ENCODE results near the gene FSTL4. TPM values are rescaled to one million over a fixed set of nuclear protein-coding genes. Genes with fewer than 3 reads are reported as not detected.

Gene FSTL4
- total RNA-seq, 2 experiments from 2014 or later: not detected

- H3K4me1 ChIP-seq (ENCODE audit: insufficient read depth, low read length, poor library complexity, severe bottlenecking): no peaks in the 10 kb centered on the region
- ChIA-PET CTCF (ENCODE audit: unreplicated experiment) (interaction anchor here (0.5 kb wide), 1 partner anchor 160 kb away, joined by 3 read pairs; no protein-coding TSS in a partner anchor), POLR2A (interaction anchor here (0.9 kb wide), 1 partner anchor 297 kb away, joined by 3 read pairs; no protein-coding TSS in a partner anchor)
- no peak overlapping the region for H3K4me2 ChIP-seq (ENCODE audit: low read length)
- no peaks in the 10 kb centered on the region for H4K20me1 ChIP-seq (ENCODE audit: insufficient read depth, low read length)
- no TSS peak for BruUV-seq (replicated peaks)
- H3K4me3 ChIP-seq (ENCODE audit: low read depth, low read length, poor library complexity, severe bottlenecking): no peak overlapping the region
- no peak for TF ChIP-seq EZH2phosphoT487 (IDR thresholded peaks at IDR 0.05; ENCODE audit: borderline replicate concordance, low read depth, low read length)
- TF ChIP-seq, protein P1, sequence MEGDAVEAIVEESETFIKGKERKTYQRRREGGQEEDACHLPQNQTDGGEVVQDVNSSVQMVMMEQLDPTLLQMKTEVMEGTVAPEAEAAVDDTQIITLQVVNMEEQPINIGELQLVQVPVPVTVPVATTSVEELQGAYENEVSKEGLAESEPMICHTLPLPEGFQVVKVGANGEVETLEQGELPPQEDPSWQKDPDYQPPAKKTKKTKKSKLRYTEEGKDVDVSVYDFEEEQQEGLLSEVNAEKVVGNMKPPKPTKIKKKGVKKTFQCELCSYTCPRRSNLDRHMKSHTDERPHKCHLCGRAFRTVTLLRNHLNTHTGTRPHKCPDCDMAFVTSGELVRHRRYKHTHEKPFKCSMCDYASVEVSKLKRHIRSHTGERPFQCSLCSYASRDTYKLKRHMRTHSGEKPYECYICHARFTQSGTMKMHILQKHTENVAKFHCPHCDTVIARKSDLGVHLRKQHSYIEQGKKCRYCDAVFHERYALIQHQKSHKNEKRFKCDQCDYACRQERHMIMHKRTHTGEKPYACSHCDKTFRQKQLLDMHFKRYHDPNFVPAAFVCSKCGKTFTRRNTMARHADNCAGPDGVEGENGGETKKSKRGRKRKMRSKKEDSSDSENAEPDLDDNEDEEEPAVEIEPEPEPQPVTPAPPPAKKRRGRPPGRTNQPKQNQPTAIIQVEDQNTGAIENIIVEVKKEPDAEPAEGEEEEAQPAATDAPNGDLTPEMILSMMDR (conservative IDR thresholded peaks at IDR 0.05; ENCODE audit: low read length): no peak
- DNase-seq (ENCODE audit: low spot score): no peak
- no peaks in the 10 kb centered on the region for H3K9me2 ChIP-seq (ENCODE audit: insufficient read depth, low read length)
- intact Hi-C loops (cut with micrococcal nuclease; ENCODE audit: unreplicated experiment): no loop called here
- no peak overlapping the region for H3K27ac ChIP-seq (ENCODE audit: low read depth, low read length, poor library complexity, severe bottlenecking)
- H2AFZ ChIP-seq (ENCODE audit: low read length): no peak overlapping the region
- no peaks in the 10 kb centered on the region for H3K36me3 ChIP-seq (ENCODE audit: insufficient read depth, low read length)
- no peaks in the 10 kb centered on the region for H3K79me2 ChIP-seq (ENCODE audit: insufficient read depth, low read depth, low read length)
- no peaks in the 10 kb centered on the region for H3K9me3 ChIP-seq (ENCODE audit: low read length)
These were observed 408.7 kb downstream of the FSTL4 start for GRCh38 chr5:133203317-133204305.

DNA sequence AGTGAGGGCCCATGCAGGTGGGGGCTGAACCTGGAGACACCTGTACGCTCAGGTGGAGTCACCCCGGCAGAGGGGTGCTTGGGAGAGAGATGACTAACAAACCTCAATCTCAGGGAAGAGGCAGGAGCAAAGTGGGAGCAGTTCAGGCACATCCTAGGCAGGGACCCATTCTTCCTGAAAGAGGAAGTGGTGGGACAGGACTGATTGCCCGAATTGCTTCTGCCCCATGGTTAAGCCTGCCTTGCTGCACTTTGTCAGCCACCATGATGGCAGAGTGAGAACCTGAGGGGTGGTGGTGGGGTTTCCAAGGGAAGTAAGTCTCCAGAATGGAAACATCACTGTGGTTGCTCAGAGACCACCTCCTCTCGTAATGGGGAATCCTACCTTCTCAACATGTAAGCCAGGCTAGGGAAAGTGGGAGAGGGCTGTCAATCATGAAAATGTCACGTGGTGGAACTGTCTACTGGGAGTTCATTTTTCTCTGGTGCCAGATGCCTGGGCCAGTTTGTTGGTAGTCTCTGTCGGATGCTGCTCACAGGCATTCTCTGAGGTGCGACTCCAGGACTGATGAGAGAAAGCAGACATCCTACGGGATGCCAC is 410.2 kb downstream of the FSTL4 start:
- H4K20me1 ChIP-seq (ENCODE audit: insufficient read depth, low read length): no peaks in the 10 kb centered on the region
- TF ChIP-seq, protein P1 (conservative IDR thresholded peaks at IDR 0.05; ENCODE audit: low read length): no peak
- no peak for TF ChIP-seq EZH2phosphoT487 (IDR thresholded peaks at IDR 0.05; ENCODE audit: borderline replicate concordance, low read depth, low read length)
- no peak overlapping the region for H3K4me3 ChIP-seq (ENCODE audit: low read depth, low read length, poor library complexity, severe bottlenecking)
- BruUV-seq (replicated peaks): no TSS peak
- H3K27ac ChIP-seq (ENCODE audit: low read depth, low read length, poor library complexity, severe bottlenecking): no peak overlapping the region
- no peak overlapping the region for H2AFZ ChIP-seq (ENCODE audit: low read length)
- POLR2A ChIA-PET: no interaction called here
- no peaks in the 10 kb centered on the region for H3K79me2 ChIP-seq (ENCODE audit: insufficient read depth, low read depth, low read length)
- CTCF ChIA-PET (ENCODE audit: unreplicated experiment): no interaction called here
- no peak for DNase-seq (ENCODE audit: low spot score)
- H3K9me2 ChIP-seq (ENCODE audit: insufficient read depth, low read length): no peaks in the 10 kb centered on the region
- H3K4me1 ChIP-seq (ENCODE audit: insufficient read depth, low read length, poor library complexity, severe bottlenecking): no peaks in the 10 kb centered on the region
- no peak overlapping the region for H3K4me2 ChIP-seq (ENCODE audit: low read length)
- H3K9me3 ChIP-seq (ENCODE audit: low read length): no peaks in the 10 kb centered on the region
- intact Hi-C loops (cut with micrococcal nuclease; ENCODE audit: unreplicated experiment): no loop called here
- no peaks in the 10 kb centered on the region for H3K36me3 ChIP-seq (ENCODE audit: insufficient read depth, low read length)
